NT2/D1 (cell line): Measurements from ENCODE around the gene GLP1R.

ENCODE experiments used
- SUZ12 ChIP-seq: IDR thresholded peaks from 2 replicates; pipeline ENCODE4 v1.6.1; 2011; ENCODE audit not compliant: insufficient read length, insufficient read depth; ENCODE audit errors: extremely low read depth
- ZNF274 ChIP-seq: IDR thresholded peaks from 2 replicates; pipeline ENCODE4 v1.6.1; 2011; ENCODE audit warnings: mild to moderate bottlenecking, low read depth, low read length

DNA sequence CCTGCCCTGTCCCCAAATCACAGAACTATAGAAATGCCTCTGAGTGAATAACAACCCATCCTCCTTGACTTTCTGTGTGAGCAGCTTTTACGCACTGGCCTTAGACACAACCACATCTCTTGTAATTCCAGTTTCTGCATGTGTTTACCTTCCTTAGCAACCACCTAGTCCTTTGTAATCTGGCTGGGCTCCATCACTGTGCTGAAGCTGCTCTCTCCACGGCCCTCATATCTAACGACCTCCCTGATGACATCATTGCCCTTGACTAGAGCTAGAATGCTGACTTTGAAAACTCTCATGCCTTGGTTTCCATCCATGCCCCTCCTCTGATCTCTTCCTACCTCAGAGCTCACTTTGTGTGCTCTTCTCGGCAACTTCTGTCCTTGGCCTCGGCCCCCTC, 30.5 kb upstream of the GLP1R start:
- TF ChIP-seq SUZ12 (no peak), ZNF274 (no peak)
